Liver (tissue), 9 donors: ENCODE results near the gene MYO5A. TPM values are rescaled to one million over a fixed set of nuclear protein-coding genes. Genes with fewer than 3 reads are reported as not detected.

Experiments used
- DNase-seq: peaks from one replicate; pipeline ENCODE4 v3.0.0-alpha.2; 2017; ENCODE audit warnings: low spot score
- H3K27ac ChIP-seq, 2 donors: one replicate each; pipeline ENCODE4 v1.7.0; 2013; ENCODE audit warnings: inconsistent platforms in 2 of 2, low read length in 2 of 2, control low read depth in 1 of 2, low read depth in 1 of 2, mild to moderate bottlenecking in 1 of 2
- H3K27me3 ChIP-seq, 4 donors: one replicate each; pipeline versions ENCODE4 v1.6.1 to v1.7.0; 2013; ENCODE audit warnings: low read length in 3 of 4, inconsistent platforms in 1 of 4, mild to moderate bottlenecking in 1 of 4, moderate library complexity in 1 of 4; ENCODE audit not compliant: control insufficient read depth in 4 of 4, insufficient read depth in 4 of 4
- H3K36me3 ChIP-seq, 4 donors: one replicate each; pipeline versions ENCODE4 v1.6.1 to v1.7.0; 2013; ENCODE audit warnings: low read length in 3 of 4, mild to moderate bottlenecking in 3 of 4, low read depth in 1 of 4, moderate library complexity in 1 of 4; ENCODE audit not compliant: control insufficient read depth in 4 of 4, insufficient read depth in 3 of 4
- H3K4me1 ChIP-seq, 4 donors: one replicate each; pipeline versions ENCODE4 v1.6.1 to v1.7.0; 2013; ENCODE audit warnings: low read length in 3 of 4, mild to moderate bottlenecking in 3 of 4, moderate library complexity in 1 of 4; ENCODE audit not compliant: control insufficient read depth in 4 of 4, insufficient read depth in 4 of 4
- H3K4me3 ChIP-seq, 3 donors: one replicate each; pipeline versions ENCODE4 v1.6.1 to v1.7.0; 2013; ENCODE audit warnings: low read length in 3 of 3, control low read depth in 1 of 3, low read depth in 1 of 3, mild to moderate bottlenecking in 1 of 3
- H3K9ac ChIP-seq, 2 donors: one replicate each; pipeline ENCODE4 v1.7.0; 2013; ENCODE audit warnings: low read length in 2 of 2, mild to moderate bottlenecking in 2 of 2, moderate library complexity in 2 of 2, control low read depth in 1 of 2, low read depth in 1 of 2
- H3K9me3 ChIP-seq, 4 donors: one replicate each; pipeline versions ENCODE4 v1.6.1 to v1.7.0; 2013; ENCODE audit warnings: low read length in 3 of 4; ENCODE audit not compliant: control insufficient read depth in 4 of 4
- EGR1 ChIP-seq, 2 donors: IDR thresholded peaks; 2 replicates each; pipeline ENCODE4 v1.6.1; 2016 to 2018; ENCODE audit warnings: antibody characterized with exemption in 2 of 2, low read depth in 2 of 2
- FOXA2 ChIP-seq: IDR thresholded peaks from 2 replicates; pipeline ENCODE4 v1.6.1; 2016; ENCODE audit warnings: antibody characterized with exemption
- GABPA ChIP-seq, 2 donors: IDR thresholded peaks in 1 of 2; conservative IDR thresholded peaks in 1 of 2; 2 replicates each; pipeline ENCODE4 v1.6.1; 2016; ENCODE audit warnings: antibody characterized with exemption in 2 of 2, mild to moderate bottlenecking in 1 of 2, moderate library complexity in 1 of 2
- HNF4A ChIP-seq, 2 donors: conservative IDR thresholded peaks; 2 replicates each; pipeline ENCODE4 v1.6.1; 2016; ENCODE audit warnings: antibody characterized with exemption in 2 of 2, mild to moderate bottlenecking in 2 of 2
- HNF4G ChIP-seq: IDR thresholded peaks from 2 replicates; pipeline ENCODE4 v1.6.1; 2016; ENCODE audit warnings: antibody characterized with exemption
- JUND ChIP-seq, 2 donors: IDR thresholded peaks; 2 replicates each; pipeline ENCODE4 v1.6.1; 2016; ENCODE audit warnings: antibody characterized with exemption in 2 of 2
- RAD21 ChIP-seq, 2 donors: IDR thresholded peaks; 2 replicates each; pipeline ENCODE4 v1.6.1; 2016; ENCODE audit warnings: antibody characterized with exemption in 2 of 2, mild to moderate bottlenecking in 2 of 2
- REST ChIP-seq: IDR thresholded peaks from 2 replicates; pipeline ENCODE4 v1.6.1; 2016; ENCODE audit warnings: antibody characterized with exemption, mild to moderate bottlenecking
- RXRA ChIP-seq, 2 donors: IDR thresholded peaks; 2 replicates each; pipeline ENCODE4 v1.6.1; 2017 to 2018; ENCODE audit warnings: antibody characterized with exemption in 2 of 2, mild to moderate bottlenecking in 1 of 2
- SP1 ChIP-seq: IDR thresholded peaks from 2 replicates; pipeline ENCODE4 v1.6.1; 2018; ENCODE audit warnings: antibody characterized with exemption, mild to moderate bottlenecking
- TAF1 ChIP-seq: conservative IDR thresholded peaks from 2 replicates; pipeline ENCODE4 v1.6.1; 2016; ENCODE audit warnings: antibody characterized with exemption, mild to moderate bottlenecking
- YY1 ChIP-seq: IDR thresholded peaks from 2 replicates; pipeline ENCODE4 v1.6.1; 2016; ENCODE audit warnings: antibody characterized with exemption, mild to moderate bottlenecking
- ZBTB33 ChIP-seq: IDR thresholded peaks from 2 replicates; pipeline ENCODE4 v1.6.1; 2016; ENCODE audit warnings: antibody characterized with exemption
- WGBS: extraction: QIAGEN DNeasy Blood & Tissue Kit; methylation state at CpG from one replicate; pipeline ENCODE4 v1.1.7; 2013; 5-methylcytosine and 5-hydroxymethylcytosine counted together
- polyA plus RNA-seq, 2 donors: library from polyadenylated mRNA; stranded (reverse) in 1 of 2; unstranded in 1 of 2; fragments of 200-250 nt in 1 of 2; fragments of >200 nt in 1 of 2; fragmentation: Nextera tagmentation in 1 of 2; extraction: Ambion mirVana in 1 of 2; gene quantifications; one replicate each; pipeline versions ENCODE4 v1.2.1 to v1.2.3, GENCODE V29; 2013 to 2015
- total RNA-seq, 2 donors: library from RNA; depleted of rRNA; stranded (reverse); fragments of >200 nt; gene quantifications; one replicate each; pipeline ENCODE4 v1.2.3, GENCODE V29; 2014
- TF ChIP-seq, protein P1 (sequence below): IDR thresholded peaks from 2 replicates; pipeline ENCODE4 v1.6.1; 2016; ENCODE audit warnings: antibody characterized with exemption
- donor health status: healthy.
- donor health status: healthy.
- donor health status: healthy.
- donor health status: healthy.
- donor health status: healthy.

Gene MYO5A
- total and polyA plus RNA-seq, 4 donors, result 1.0 to 7.1 (median 3.0) TPM

DNA sequence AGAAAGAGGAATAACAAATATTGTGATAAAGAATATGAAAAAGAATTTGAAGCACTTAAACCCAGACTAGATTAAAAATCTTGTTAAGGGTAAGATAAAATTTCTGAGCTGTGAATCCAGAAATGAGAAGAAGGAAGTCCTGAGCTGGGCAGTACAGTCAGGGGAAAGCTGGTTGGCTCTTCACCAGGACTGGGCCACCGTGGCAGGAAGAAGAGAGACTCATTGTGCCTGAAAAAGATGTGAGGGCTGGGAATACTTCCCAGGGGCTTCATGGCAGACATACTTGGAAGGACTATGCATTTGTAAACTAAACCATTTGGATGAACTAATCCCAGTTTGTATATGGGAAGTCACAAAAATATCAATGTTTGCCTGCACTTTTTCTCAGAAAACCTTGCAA lies 204.6 kb downstream of the MYO5A start (continued):
- no peak for TF ChIP-seq REST

- Histone ChIP-seq H3K27ac (no peak overlapping the region), H3K36me3 (peaks cover 0 to 6% (median under 1%) of the 10 kb centered on the region in 4 donors), H3K4me1 (no peaks in the 10 kb centered on the region), H3K27me3 (no peaks in the 10 kb centered on the region), H3K9ac (no peak overlapping the region), H3K9me3 (no peaks in the 10 kb centered on the region), H3K4me3 (no peak overlapping the region)
- WGBS, result 90% methylated on average over 13 of the region's 13 CpGs
- TF ChIP-seq SP1, result no peak
- no peak for DNase-seq
These were observed 209.8 kb downstream of the MYO5A start for GRCh38 chr15:52318729-52319500.

- Histone ChIP-seq H3K9ac (no peak overlapping the region), H3K27ac (no peak overlapping the region), H3K36me3 (peaks cover 0 to 6% (median under 1%) of the 10 kb centered on the region in 4 donors), H3K4me1 (no peaks in the 10 kb centered on the region), H3K9me3 (no peaks in the 10 kb centered on the region), H3K4me3 (no peak overlapping the region), H3K27me3 (no peaks in the 10 kb centered on the region)
- DNase-seq, result no peak
- TF ChIP-seq HNF4G (no peak), FOXA2 (no peak), REST (no peak), TAF1 (no peak), RAD21 (IDR thresholded peaks at IDR 0.05) (no peak), ZBTB33 (no peak), RXRA (IDR thresholded peaks at IDR 0.05) (no peak), GABPA (IDR thresholded peaks at IDR 0.05 in 1 of 2, conservative IDR thresholded peaks at IDR 0.05 in 1 of 2) (no peak), EGR1 (IDR thresholded peaks at IDR 0.05; ENCODE audit: low read depth in 2 of 2) (no peak), JUND (IDR thresholded peaks at IDR 0.05) (no peak), HNF4A (conservative IDR thresholded peaks at IDR 0.05) (no peak), YY1 (no peak), SP1 (no peak)
- TF ChIP-seq, protein P1, sequence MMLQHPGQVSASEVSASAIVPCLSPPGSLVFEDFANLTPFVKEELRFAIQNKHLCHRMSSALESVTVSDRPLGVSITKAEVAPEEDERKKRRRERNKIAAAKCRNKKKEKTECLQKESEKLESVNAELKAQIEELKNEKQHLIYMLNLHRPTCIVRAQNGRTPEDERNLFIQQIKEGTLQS, result no peak
- 94% methylated on average over 2 of the region's 2 CpGs for WGBS
These were observed 211.0 kb downstream of the MYO5A start for GRCh38 chr15:52317688-52318087.
